ENCODE data around the gene TYW5.

- TF ChIP-seq CTCF (IDR thresholded peaks at IDR 0.05) (no peak), POLR2A (IDR thresholded peaks at IDR 0.05) (no peak)
Measured at GRCh38 chr2:200003444-200003843, 48.2 kb upstream of the TYW5 start.

All from esophagus squamous epithelium (tissue), 4 donors.